K562 (cell line): Measurements from ENCODE around the gene PRCP. TPM values are rescaled to one million over a fixed set of nuclear protein-coding genes. Genes with fewer than 3 reads are reported as not detected.
A peak's percentile ranks its signal among the peaks of the same experiment; 100 is the strongest.

ENCODE experiments used
- ATAC-seq: fragments of 200-7000 bp; cut with Tn5 transposase; 3 replicates; pipeline ENCODE4 v1.9.1; 2020; ENCODE audit warnings: moderate library complexity
- BruUV-seq: library from RNA; stranded (reverse); fragments of 400-500 nt; replicated peaks from 2 replicates; lab custom pipeline; 2021; lab: Mats Ljungman, UMichigan
- CTCF ChIA-PET: fragments of 300-600 bp; formaldehyde crosslinking; extraction: SDS; loops from one replicate; lab custom pipeline; 2021; ENCODE audit warnings: low intra/inter-chr PET ratio; lab: Yijun Ruan, JAX
- POLR2A ChIA-PET: fragments of 300-600, 350-650 bp; sonication (Branson Sonifier 250); formaldehyde crosslinking; extraction: SDS; loops from one replicate; lab custom pipeline; 2021; ENCODE audit warnings: antibody characterized with exemption, inconsistent platforms; lab: Yijun Ruan, JAX
- DNase-seq, 4 experiments: peaks; one replicate each; pipeline versions ENCODE4 v3.0.0 to v3.0.0-alpha.2; 2011 to 2018; ENCODE audit warnings: low spot score in 3 of 4, mixed read lengths in 3 of 4; ENCODE audit errors: extremely low read depth in 1 of 4
- FAIRE-seq: peaks from 2 replicates; lab custom pipeline; 2011; peaks lifted over from hg19 to GRCh38; lab: Jason Lieb, UNC
- H2AFZ ChIP-seq: 2 replicates; pipeline ENCODE4 v1.6.0; 2011; ENCODE audit warnings: low read depth, low read length, control low read depth, inconsistent platforms
- H3K27ac ChIP-seq: fragments of 200-600 bp; 3 replicates; pipeline ENCODE4 v1.8.0; 2011; ENCODE audit warnings: low read depth, mild to moderate bottlenecking, control low read depth, inconsistent platforms, low read length, moderate library complexity, mixed read lengths; ENCODE audit errors: extremely low read depth
- H3K27me3 ChIP-seq, 2 experiments: fragments of 300-600 bp in 1 of 2; 2 replicates in 1 of 2; 3 replicates in 1 of 2; pipeline versions ENCODE4 v1.6.0 to v1.8.0; 2011; ENCODE audit warnings: inconsistent platforms in 2 of 2, low read length in 2 of 2, mild to moderate bottlenecking in 1 of 2, mixed read lengths in 1 of 2, moderate library complexity in 1 of 2; ENCODE audit not compliant: control insufficient read depth in 2 of 2, insufficient read depth in 2 of 2
- H3K36me3 ChIP-seq: fragments of 300-600 bp; 3 replicates; pipeline ENCODE4 v1.8.0; 2011; ENCODE audit warnings: mild to moderate bottlenecking, low read length, inconsistent platforms; ENCODE audit not compliant: control insufficient read depth, insufficient read depth
- H3K4me1 ChIP-seq, 2 experiments: fragments of 200-600 bp in 1 of 2; replicated peaks in 1 of 2; 2 replicates in 1 of 2; 3 replicates in 1 of 2; pipeline versions ENCODE4 v1.5.1 to v1.8.0; 2011; ENCODE audit warnings: inconsistent platforms in 2 of 2, low read length in 2 of 2, mild to moderate bottlenecking in 1 of 2, mixed read lengths in 1 of 2, moderate library complexity in 1 of 2; ENCODE audit not compliant: control insufficient read depth in 2 of 2, insufficient read depth in 2 of 2
- H3K4me2 ChIP-seq: 2 replicates; pipeline ENCODE4 v1.6.1; 2011; ENCODE audit warnings: low read length, control low read depth, inconsistent platforms, mixed read lengths; ENCODE audit not compliant: insufficient read depth
- H3K4me3 ChIP-seq: fragments of 200-600 bp; sonication (generic), shearing (Covaris generic); 2 replicates; pipeline ENCODE4 v1.5.1; 2016; ENCODE audit warnings: control low read depth, inconsistent platforms
- H3K79me2 ChIP-seq: fragments of 200-600 bp; 3 replicates; pipeline ENCODE4 v1.8.0; 2011; ENCODE audit warnings: low read length, inconsistent platforms; ENCODE audit not compliant: control insufficient read depth, insufficient read depth
- H3K9ac ChIP-seq, 2 experiments: 2 replicates each; pipeline versions ENCODE4 v1.6.0 to v1.6.1; 2011; ENCODE audit warnings: low read depth in 2 of 2, low read length in 2 of 2, control low read depth in 1 of 2, inconsistent platforms in 1 of 2, mild to moderate bottlenecking in 1 of 2, mixed read lengths in 1 of 2; ENCODE audit not compliant: insufficient read depth in 1 of 2
- H3K9me1 ChIP-seq: one replicate; pipeline ENCODE4 v1.6.0; 2011; ENCODE audit warnings: inconsistent platforms, mild to moderate bottlenecking, low read length, moderate library complexity; ENCODE audit not compliant: control insufficient read depth, insufficient read depth
- H3K9me3 ChIP-seq: replicated peaks from 2 replicates; pipeline ENCODE4 v1.5.1; 2011; ENCODE audit warnings: low read depth, low read length, inconsistent platforms; ENCODE audit not compliant: control insufficient read depth, insufficient read depth
- H4K20me1 ChIP-seq: replicated peaks from 2 replicates; pipeline ENCODE4 v1.6.1; 2011; ENCODE audit warnings: low read length, inconsistent platforms, mixed read lengths; ENCODE audit not compliant: control insufficient read depth, insufficient read depth
- BRF2 ChIP-seq: IDR thresholded peaks from 3 replicates; pipeline ENCODE4 v1.6.1; 2011; ENCODE audit warnings: borderline replicate concordance, mild to moderate bottlenecking; ENCODE audit not compliant: insufficient read length, insufficient read depth
- ETV1 ChIP-seq: fragments of 450-650 bp; conservative IDR thresholded peaks from 2 replicates; pipeline ENCODE4 v1.6.1; 2016; ENCODE audit warnings: missing genetic modification characterization, control low read depth, low read depth, missing compliant biosample characterization
- FUS ChIP-seq: fragments of 200-400 bp; formaldehyde crosslinking; optimal IDR thresholded peaks from 2 replicates; pipeline ENCODE3; 2017; ENCODE audit warnings: low read depth, low read length
- GATAD2A ChIP-seq: fragments of 450-650 bp; IDR thresholded peaks from 2 replicates; pipeline ENCODE4 v1.6.1; 2017
- MAFG ChIP-seq: fragments of 450-650 bp; conservative IDR thresholded peaks from 2 replicates; pipeline ENCODE4 v1.6.1; 2016; ENCODE audit warnings: missing genetic modification characterization, missing compliant biosample characterization
- MYBL2 ChIP-seq, 2 experiments: fragments of 450-650 bp in 1 of 2; sonication (generic) in 1 of 2; formaldehyde crosslinking in 1 of 2; IDR thresholded peaks; 2 replicates each; pipeline versions ENCODE4 v1.6.1 to v1.8.1; 2017 to 2022; ENCODE audit warnings: borderline replicate concordance in 1 of 2, inconsistent platforms in 1 of 2, low read depth in 1 of 2, mild to moderate bottlenecking in 1 of 2, missing genetic modification reagents in 1 of 2, moderate library complexity in 1 of 2
- NEUROD1 ChIP-seq: fragments of 150-350 bp; IDR thresholded peaks from 2 replicates; pipeline ENCODE4 v1.6.1; 2014; ENCODE audit warnings: borderline replicate concordance, low read length, low read depth; ENCODE audit not compliant: partially characterized antibody
- POLR3G ChIP-seq: IDR thresholded peaks from 2 replicates; pipeline ENCODE4 v1.6.1; 2011; ENCODE audit not compliant: insufficient read length, insufficient replicate concordance; ENCODE audit errors: extremely low read depth
- TCFL5 ChIP-seq: fragments of 250-450 bp; sonication (Bioruptor Pico); conservative IDR thresholded peaks from 2 replicates; pipeline ENCODE4 v1.6.1; 2021; ENCODE audit warnings: mild to moderate bottlenecking, moderate library complexity, matching md5 sums
- WGBS: fragments of 100-300 bp; shearing (Covaris generic); methylation state at CpG from one replicate; pipeline ENCODE4 v1.1.6; 2016; ENCODE audit warnings: low coverage, mixed read lengths; ENCODE audit not compliant: insufficient coverage; ENCODE audit errors: missing lambda C conversion rate; 5-methylcytosine and 5-hydroxymethylcytosine counted together
- in situ Hi-C: fragments of 300-500 bp; cut with MboI; formaldehyde crosslinking; loops from 4 replicates; pipeline ENCODE4 v1.15.0; 2018; ENCODE audit warnings: inconsistent platforms, mixed read lengths
- intact Hi-C: fragments of 100-400 bp; cut with micrococcal nuclease; formaldehyde crosslinking; loops from 2 replicates; pipeline ENCODE4 v1.14.2; 2022
- polyA plus RNA-seq, 8 experiments: library from polyadenylated mRNA; depleted of rRNA in 4 of 8; stranded (reverse) in 5 of 8; unstranded in 3 of 8; fragments of >200 nt; fragmentation: Nextera tagmentation in 2 of 8; fragmentation: Illumina TruSeq in 1 of 8; extraction: Ambion mirVana in 2 of 8; extraction: Trizol in 1 of 8; gene quantifications; 2 replicates each; pipeline versions ENCODE4 v1.2.1 to v1.2.3, GENCODE V29; 2011 to 2014; ENCODE audit warnings: inconsistent platforms in 1 of 8, missing spikeins in 1 of 8
- total RNA-seq, 7 experiments: library from RNA; depleted of rRNA in 6 of 7; stranded (reverse); fragments of >200 nt in 6 of 7; fragmentation: Illumina TruSeq in 2 of 7; extraction: Trizol in 2 of 7; gene quantifications; 2 replicates each; pipeline versions ENCODE4 v1.2.1 to v1.2.3, GENCODE V29; 2011 to 2021; ENCODE audit warnings: low replicate concordance in 1 of 7
- TF ChIP-seq, protein P1 (sequence below), 2 experiments: fragments of 450-650 bp in 1 of 2; sonication (generic) in 1 of 2; formaldehyde crosslinking in 1 of 2; IDR thresholded peaks in 1 of 2; conservative IDR thresholded peaks in 1 of 2; 2 replicates each; pipeline versions ENCODE4 v1.6.1 to v1.8.1; 2016 to 2023; ENCODE audit warnings: mild to moderate bottlenecking in 2 of 2, moderate library complexity in 2 of 2, inconsistent platforms in 1 of 2, missing genetic modification reagents in 1 of 2

The PRCP gene
- total and polyA plus RNA-seq, 9 of the 15 experiments (the other 6 are each of a cell fraction or from before 2014, with no cell fraction given): 9.5 to 43.1 (median 23.2) TPM

GRCh38 chr11:82815406-82815805 lies 84.8 kb downstream of the PRCP start:
- H3K36me3 ChIP-seq: no peaks in the 10 kb centered on the region
- no peak for FAIRE-seq
- no peaks in the 10 kb centered on the region; a peak in 1 of 5 replicates for H3K27me3 ChIP-seq
- H3K79me2 ChIP-seq: no peaks in the 10 kb centered on the region
- ChIA-PET CTCF (no interaction called here), POLR2A (interaction anchor here (1.2 to 1.3 kb wide), 2 partner anchors 12 to 13 kb away, joined by 3 to 4 read pairs; no protein-coding TSS in a partner anchor)
- H3K4me1 ChIP-seq: no peaks in the 10 kb centered on the region
- TF ChIP-seq BRF2 (no peak), FUS (no peak), POLR3G (no peak), TCFL5 (CRISPR knock-in tag) (no peak), MYBL2 (IDR thresholded peaks at IDR 0.05; ENCODE audit: low read depth) (no peak), MYBL2 (CRISPR knock-in tag; IDR thresholded peaks at IDR 0.05; ENCODE audit: borderline replicate concordance) (no peak), GATAD2A (no peak), MAFG (tag) (no peak), NEUROD1 (no peak), ETV1 (tag) (no peak)
- TF ChIP-seq, protein P1, sequence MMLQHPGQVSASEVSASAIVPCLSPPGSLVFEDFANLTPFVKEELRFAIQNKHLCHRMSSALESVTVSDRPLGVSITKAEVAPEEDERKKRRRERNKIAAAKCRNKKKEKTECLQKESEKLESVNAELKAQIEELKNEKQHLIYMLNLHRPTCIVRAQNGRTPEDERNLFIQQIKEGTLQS (IDR thresholded peaks at IDR 0.05): no peak
- TF ChIP-seq, protein P1 (CRISPR knock-in tag; conservative IDR thresholded peaks at IDR 0.05): no peak
- no peak overlapping the region for H3K27ac ChIP-seq
- no peaks in the 10 kb centered on the region for H3K9me3 ChIP-seq
- H3K4me3 ChIP-seq: no peak overlapping the region
- intact Hi-C loops (no loop called here), in situ Hi-C loops (no loop called here)
- DNase-seq: no peak
- WGBS: 25% methylated on average over 2 of the region's 2 CpGs
- ATAC-seq: no peak
- peak overlapping the region; percentile 33; the same call in 1 of the 2 replicates for H2AFZ ChIP-seq
- no TSS peak for BruUV-seq
- no peak overlapping the region for H3K9ac ChIP-seq
- no peaks in the 10 kb centered on the region for H4K20me1 ChIP-seq
- no peak overlapping the region for H3K4me2 ChIP-seq
- H3K9me1 ChIP-seq: no peaks in the 10 kb centered on the region
